ENCODE measurements around the gene PDE7B.

PDE7B gene

DNA sequence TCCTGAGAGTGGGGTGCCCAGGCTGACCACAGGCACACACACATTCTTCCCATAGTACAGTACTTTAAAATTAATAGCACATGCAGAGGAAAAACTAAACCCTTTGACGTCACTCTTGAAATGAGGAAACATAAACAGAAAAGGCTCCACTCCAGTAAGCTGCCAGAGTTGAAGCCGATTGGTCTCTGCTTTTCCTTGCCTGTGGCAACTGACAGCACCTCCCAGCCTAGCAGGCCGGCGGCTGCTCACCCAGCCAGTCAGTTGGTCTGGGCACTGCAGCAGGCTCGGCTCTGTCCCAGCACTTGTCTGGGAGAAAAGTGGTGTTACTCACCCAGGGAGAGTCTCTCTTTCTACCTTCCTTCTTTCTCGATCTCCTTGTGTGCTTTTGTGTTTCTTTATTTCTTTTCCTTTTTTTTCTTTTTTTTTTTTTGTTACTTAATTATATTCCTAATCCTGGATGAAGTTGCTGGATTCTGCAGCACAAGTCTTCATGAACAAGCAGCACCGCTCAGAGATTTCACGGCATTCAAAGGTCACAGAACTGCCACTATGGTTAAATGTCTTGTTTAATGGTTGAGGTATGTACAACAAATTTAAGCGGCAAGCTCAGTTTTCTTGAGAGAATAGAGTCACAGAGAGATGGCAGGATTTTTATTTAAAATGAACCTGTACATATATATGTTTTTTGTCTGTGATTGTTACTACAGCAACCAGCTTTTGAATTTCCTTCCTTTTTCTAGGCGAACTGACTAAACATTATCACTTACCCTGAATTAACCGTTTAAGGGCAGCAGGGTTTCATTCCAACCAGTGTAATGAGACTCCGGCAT is at the start of gene PDE7B:
Gene PDE7B (plus strand): TSS at position 260 of the 830 bp plus-strand sequence.
- DNase-seq (peak; percentile 58), ATAC-seq (peak; percentile 91)

DNA sequence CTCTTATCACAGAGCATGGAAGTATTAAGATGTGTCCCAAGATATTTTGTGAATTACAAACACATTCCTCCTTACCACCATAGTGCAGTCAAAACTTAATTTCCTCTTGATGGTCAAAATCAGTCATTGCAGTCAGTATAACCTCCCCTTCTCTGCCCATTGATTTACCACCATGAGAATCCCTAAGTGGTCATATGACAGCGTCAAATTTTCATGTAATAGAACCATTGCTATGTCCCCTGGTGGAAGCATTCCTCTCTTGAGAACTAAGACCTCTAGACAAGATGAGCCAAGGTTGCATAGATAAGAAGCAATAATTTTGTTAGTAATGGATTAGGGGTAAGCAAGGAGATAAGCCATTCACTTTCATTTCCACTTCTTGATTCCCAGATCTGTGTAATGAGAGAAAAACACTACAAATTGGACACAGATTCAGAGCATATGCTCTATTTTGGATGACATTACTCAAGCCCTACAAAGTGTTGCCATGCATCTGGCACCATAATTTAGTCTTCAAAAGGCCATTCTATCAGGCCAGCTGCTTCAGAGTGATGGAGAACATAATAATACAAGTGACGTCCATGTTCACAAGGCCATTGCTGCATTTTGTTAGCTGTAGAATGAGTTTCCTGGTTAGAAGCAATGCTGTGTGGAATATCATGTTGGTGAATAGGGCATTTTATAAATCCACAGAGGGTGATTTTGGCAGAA is 49.6 kb upstream of the PDE7B start:
- ATAC-seq (no peak), DNase-seq (no peak)

DNA sequence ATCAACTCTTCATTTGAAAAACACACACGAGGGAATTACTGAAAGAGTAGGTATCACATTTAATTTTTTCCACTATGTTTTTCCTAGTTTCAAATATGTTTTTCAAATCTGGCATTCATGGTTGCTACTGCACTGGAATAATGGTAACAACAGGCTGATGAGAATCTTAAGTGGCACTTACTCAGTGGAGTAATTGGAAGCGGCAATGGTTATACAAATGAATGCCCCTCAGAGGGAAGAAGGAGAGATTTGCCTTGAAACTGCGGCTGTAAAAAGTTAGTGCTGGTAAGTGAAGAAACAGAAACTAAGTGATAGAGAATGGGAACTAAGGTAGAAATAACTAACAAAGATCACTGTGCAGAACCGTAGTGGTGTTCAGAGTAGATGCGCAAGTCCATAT is 41.0 kb upstream of the PDE7B start:
- no peak for ATAC-seq
- no peak for DNase-seq

DNA sequence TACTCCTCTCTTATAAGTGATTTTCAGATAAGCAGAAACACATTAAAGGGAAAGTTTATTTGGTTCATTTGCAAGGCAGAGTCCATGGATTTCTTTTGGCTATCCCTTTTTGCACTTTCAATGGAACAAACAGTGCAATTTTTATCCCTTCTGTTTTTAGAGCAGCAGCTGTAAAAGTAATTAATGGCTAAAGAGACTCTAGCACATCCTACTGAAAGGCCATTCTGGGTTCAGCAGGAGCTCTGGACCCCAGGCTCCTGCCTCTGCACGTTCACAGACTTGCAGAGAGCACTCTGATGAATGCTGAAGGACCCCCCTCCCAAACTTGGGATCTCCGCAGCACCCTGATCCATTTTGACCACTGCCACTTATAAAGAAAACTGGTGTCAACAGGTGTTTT is 40.3 kb upstream of the PDE7B start:
- no peak for DNase-seq
- ATAC-seq, result no peak

DNA sequence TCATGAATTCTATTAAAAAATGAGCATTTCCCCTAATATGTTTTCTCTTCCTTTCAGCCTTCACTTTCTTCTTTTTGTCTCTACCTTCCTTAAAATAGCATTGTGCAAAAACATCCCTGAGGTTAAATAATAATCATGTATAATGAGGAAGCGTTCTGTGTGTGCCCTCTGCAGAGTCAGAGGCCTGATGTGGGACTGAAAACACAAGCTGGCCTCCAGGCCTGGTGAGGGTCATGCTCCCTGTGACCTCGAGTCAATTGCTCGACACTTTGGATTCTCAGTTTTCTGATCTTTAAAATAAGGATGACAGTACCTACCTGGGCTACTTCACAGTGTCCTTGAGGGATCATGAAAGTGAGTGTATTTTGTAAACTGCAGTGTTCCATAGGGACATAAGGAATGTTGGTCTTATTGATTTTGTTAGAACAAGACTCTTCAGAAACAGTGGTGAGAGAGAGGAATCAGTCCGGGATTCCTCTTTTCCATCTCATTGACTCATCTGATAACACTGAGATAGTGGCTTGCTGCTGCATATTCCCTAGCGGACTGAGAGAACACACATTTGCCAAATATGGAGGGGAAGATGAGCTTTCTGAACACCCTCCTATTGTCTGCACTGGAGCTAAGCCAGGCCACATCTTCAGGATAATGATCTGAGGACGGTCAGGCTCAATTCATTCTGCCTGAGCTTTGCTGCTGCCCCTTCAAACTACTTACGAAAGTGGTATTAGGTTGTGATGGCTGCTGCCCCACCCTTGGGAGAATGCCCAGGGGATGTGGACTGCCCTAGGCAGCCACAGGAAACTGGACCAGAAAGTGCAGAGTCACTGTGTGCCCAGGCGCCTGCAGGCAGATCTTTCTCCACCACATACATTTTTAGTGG is 39.6 kb upstream of the PDE7B start:
- DNase-seq, result no peak
- no peak for ATAC-seq

DNA sequence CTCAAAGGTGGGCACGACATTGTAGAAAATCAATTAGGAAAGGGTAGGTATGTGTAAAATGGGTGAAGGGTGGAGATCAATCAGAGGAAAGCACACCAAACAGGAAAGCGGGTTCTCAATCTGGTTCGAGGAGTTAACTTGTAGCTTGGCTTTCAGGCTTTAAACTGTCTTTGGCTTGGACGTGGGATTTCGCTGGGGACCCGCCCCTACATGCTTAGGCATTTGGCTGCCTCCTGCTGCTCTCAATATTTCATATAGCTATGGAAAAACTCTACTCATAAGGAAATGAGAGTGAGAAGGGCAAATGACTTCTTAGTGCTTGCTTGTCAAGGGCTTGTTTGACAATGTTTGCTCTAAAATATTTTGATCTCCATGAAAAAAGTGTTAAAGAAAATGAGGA is 38.1 kb upstream of the PDE7B start:
- ATAC-seq, result no peak
- DNase-seq, result no peak

DNA sequence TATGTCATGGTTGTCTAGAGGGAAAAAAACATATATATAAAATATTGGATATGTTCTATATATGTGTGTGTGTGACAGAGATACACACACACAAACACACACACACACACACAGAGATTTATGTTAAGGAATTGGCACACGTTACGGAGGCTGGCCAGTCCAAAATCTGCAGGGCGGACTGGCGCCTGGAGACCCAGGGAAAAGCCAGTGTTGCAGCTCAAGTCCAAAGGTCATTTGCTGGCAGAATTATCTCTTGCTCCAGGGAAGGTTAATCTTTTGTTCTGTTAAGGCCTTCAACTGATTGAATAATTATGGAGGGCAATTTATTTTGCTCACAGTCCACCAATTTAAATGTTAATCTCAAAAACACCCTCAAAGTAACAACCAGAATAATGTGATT is 37.5 kb upstream of the PDE7B start:
- ATAC-seq (no peak), DNase-seq (no peak)

DNA sequence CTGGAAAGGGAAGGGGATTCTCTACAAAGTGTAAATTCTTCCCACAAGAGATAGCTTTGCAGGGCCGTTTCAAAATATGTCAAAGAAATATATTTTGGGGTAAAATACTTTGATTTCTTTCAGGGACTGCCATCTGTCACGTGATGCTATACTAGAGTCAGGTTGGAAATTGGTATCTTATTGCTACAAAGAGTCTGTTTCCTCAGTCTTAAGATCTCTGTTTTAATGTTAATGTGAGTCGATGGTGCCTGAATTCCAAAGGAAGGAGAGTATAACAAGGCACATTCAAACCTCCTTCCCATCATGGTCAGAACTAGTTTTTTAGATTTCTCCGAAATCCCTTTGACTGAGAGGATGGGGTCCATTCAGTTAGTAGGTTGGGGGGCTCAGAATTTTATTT is 36.3 kb upstream of the PDE7B start:
- ATAC-seq (no peak), DNase-seq (no peak)

DNA sequence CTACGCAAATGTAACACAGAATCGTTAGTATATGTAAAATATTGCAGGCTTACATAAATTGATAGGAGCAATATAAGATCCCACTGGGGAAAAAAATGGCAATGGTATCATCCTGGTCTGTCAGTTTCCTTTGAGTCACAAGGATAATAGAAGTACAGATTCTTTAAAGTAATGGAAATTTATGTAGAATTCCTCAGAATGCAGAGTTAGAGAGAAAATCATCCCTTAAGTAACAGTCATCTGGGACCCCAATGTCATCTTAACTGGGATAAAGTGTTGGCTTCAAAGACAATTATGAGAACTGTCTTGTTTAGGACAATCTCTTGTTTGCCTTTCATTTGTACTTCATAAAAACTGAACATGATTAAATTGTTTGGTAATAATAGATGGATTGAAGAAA is 34.5 kb upstream of the PDE7B start:
- ATAC-seq, result no peak
- DNase-seq, result no peak

DNA sequence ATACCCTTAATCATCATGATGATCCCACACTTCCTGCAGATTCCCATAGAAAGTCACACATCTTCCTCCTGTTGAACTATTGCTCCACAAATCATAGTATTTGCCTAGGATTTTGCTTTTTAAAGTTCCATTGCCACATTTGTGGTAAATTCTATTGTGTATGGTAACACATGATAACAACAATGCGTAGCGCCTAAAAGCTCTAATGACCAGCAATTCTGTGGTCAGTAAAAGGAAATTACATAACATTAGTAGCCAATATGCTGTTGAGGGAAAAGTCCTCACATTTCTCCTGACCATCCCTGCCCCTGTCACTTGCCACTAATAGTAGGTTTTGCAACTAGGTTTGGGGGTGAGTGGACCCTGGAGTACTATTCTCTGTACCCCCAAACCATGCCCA is 31.8 kb upstream of the PDE7B start:
- DNase-seq, result no peak

DNA sequence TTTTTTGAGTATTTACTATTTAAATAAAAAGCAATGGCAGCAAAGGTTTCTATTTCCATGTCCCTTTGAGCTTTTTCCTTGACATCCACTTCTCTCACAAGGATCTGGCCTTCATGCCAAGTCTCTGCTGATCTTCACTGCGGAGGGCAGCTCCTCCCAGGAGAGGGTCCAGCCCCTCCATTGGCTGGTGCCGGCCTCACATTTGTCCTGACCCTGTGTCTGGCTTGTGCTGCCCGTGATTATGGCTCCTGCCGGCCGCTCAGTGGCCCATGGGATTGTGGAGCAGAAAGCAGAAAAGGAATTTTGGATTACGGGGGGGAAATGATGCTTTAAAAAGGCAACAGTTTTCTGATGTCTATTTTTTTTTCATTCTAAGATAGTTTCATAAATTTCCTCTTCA is 31.2 kb upstream of the PDE7B start:
- ATAC-seq, result no peak
- no peak for DNase-seq

More for the DNA sequence above, 31.8 kb upstream of the PDE7B start:
- ATAC-seq, result no peak

DNA sequence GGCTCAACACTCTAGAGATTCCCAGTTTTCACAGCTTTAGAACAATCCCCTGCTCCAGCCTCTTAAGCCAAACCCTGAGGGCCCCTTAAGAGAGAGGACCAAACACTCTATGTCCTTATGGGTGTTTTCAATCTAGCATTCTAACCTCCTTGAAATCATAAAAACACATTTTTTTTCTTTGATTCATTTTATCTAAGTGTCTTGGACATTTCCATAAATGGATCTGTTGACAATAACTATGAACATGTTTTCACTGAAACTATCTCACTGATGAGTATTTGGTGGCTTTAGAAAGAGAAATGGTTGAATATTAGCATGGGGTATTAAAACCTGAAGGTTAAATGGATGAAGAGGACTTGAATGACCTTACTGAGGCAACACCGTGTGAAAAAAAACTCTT is 27.6 kb upstream of the PDE7B start:
- ATAC-seq (no peak), DNase-seq (no peak)

DNA sequence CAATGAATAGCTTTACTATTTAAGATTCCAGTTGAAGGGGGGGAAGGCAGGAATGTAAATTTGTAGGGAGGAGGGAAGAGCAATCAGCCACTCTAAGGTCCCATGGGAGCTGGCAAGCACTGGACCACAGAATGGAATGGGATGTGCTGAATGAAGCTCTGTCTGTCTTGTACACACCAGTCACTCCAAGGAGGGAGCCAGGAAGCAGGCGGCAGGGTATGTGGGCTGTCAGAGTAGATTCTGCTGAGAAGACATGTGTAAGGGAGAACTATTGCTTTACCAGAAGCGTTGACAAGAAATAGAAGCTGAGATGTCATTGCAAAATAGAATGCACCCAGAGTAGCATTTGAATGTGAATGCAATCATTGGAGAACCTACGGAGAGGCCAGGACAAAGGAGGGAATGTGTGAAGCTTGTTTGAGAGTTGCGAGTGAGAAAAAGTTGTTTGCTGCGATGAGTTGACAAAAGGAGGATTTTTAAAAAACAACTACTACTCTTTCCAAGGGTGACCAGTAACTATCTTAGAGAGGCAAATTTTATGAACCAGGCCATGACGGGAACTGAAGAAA is 25.2 kb upstream of the PDE7B start:
- ATAC-seq (no peak), DNase-seq (no peak)

DNA sequence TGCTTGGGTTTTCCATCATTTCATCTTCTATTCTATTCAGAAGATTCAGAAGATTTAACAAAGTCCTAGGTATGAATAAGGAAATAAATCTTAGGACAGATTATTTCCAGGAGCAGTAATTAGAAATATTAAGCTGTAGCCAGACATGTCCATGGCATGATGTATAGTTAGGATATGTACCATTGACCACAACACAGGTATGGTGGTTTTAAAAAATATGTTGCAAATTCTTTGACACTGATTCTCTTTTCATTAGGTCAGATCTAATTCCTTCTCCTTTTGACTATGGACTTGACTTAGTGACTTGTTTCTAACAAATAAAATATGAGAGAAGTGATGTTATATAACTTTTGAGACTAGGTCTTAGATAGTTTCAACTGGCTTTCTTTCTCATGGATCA is 23.5 kb upstream of the PDE7B start:
- ATAC-seq, result no peak
- no peak for DNase-seq

DNA sequence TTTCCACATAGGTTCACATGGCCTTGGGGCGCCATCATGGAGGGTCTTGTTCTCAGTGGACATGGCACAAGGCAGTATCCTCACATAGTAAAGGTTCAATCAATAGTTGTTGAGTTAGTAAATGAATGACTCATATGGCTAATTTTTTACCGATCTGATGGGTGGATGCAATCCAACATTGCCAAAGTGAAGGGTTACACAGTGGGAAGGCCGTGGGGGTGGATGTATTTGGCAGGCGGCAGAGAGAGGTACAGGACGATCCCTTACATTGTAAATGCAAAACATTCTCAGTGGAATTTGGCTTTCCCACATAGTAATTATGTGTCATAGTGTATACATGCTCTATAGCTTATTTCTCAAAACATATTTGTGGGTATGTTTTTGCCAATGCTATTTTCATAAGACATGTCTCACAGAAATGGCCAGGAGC is 21.0 kb upstream of the PDE7B start:
- no peak for ATAC-seq
- no peak for DNase-seq

DNA sequence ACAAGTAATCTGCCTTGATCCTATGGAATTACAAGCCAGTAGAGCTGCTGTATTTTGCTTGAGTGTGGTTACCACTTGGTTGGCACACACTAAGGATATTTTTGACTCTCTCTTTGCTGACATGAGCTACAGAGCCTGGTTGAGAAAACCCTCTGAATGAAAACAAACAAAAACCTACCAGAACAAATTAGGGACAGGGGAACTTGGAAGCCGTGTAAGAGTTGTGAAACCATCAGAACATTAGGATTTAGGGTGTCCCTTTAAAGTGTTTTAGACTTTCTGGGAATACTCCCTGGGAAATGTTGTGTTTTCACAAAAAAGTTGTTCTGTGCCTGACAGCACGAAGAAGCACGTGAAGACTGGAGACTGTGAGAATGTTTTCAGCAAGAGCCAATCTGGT is 20.5 kb upstream of the PDE7B start:
- no peak for DNase-seq
- ATAC-seq, result no peak

DNA sequence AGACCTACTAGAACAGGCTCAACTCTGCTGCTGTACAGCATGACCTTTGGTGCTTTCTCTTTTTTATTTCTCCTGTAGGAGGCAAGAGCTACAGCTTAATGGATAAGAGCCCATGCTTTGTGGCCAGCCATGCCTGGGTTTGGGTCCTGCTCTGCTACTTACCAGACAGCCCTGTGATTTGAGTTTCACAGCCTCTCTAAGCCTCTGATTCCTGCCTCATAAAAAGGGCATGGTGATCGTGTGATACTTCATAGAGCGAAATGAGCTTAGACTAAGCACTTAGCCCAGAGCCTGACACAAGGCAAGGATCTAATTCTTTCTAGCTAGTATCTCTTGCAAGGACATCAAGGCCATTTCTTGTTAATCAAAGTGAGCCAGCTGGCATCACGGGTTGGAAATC is 19.3 kb upstream of the PDE7B start:
- no peak for ATAC-seq
- no peak for DNase-seq

DNA sequence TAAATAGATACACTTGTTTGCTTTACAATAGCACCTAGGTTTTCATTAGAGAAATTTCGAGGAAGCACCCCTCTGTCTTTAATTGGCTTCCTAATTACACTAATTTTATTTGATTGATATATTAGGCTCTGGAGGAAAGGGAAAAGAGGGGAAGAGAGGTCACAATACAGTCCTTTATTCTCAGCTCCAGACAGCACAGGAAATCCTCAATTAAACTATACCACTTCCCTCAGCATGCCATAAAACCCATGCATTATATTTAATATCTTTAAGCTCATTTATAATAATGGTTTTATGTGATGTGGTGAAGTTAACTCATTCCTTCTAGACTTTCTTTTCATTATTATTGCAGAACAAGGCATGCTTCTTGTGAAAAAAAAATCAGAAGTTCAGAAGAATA is 17.7 kb upstream of the PDE7B start:
- no peak for ATAC-seq
- no peak for DNase-seq

DNA sequence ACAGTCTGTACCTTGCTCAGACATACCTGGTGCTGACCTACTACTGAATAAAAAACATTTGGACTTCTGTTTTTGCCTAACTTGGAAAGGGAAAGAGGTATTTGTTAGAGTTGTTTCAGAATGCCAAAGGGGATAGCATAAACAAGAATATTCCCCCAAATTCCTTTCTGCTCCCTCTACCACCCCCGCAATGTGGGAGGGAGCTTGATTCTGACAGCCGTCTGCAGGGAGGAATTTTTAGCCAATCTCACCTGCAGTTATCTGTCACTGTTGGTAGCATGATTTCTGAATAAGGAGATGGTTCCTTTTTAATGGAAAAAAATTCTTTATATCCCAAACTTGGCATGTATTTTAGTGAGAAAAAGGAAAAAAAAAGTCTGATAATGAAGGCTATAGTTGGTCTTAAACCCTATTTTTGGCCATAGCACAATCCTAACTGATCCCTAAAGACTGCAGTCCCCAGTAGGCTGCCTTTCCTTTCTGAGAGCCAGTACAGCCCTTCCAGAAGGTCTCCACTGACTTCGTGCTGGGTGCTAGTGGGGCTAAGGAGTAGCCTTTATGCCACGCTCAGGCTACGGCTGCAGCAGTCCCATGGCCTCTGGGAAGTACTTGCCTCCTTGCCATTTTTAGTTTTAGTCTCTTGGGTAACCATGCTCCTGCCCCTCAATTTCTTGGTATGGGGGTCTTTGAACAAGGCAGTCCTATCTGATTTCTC is 13.6 kb upstream of the PDE7B start:
- DNase-seq (no peak), ATAC-seq (no peak)

DNA sequence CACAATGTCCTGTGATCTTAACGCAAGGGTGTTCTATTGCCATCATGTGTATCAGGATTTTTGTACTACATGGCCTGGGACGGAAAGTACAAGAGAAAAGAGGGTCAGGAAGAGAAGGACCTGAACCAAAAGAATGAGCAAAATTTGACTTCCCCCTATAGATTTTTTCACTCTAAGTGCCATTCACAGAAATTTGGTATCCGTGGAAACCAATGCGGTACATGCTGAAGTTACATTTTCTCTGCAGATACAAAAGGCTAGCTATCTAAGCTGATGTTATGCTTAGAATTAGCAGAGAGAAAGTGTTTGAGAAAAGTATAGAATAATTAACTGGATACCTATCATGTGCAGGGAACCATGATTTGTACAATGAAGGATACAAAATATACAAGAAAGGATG is 12.4 kb upstream of the PDE7B start:
- DNase-seq (no peak), ATAC-seq (no peak)

DNA sequence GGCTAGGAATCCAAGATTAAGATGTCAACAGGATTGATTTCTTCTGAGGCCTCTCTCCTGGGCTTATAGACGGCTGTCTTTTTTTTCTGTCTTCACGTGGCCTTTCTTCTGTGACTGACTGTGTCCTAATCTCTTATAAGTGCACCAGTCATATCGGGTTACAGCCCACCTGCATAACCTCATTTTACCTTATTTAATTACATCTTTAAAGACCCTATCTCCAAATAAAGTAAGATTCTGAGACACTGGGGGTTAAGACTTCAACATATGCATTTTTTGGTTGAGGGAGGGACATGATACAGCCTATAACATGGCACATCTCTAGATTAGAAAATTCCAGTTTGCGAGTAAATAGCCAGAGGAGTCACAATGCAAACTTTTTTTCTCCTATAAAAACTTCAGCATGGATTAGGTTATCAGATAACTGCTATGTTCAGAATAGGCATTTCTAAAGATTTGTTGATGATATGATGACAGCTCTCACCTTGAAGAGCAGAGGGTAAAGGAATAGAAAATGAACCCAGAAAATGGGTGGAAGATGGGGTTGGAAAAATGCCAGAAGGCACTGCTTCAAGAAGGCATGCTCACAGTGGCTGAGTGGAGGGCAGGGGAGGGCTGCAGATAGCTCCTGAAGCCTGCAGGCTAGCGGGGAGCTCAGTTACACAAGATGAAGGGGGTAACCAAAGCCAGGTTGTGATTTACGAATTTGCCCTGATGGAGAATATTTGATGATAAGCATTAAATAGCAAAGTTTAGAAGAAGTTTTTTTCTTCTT is 8.7 kb upstream of the PDE7B start:
- DNase-seq (no peak), ATAC-seq (no peak)

All from stimulated activated naive CD8-positive, alpha-beta T cell treated with anti-CD3 and anti-CD28 coated beads, Interleukin-15, Interleukin-2, amounts not matched to agents 100 U/mL and 50 U/mL, for 24 hours (primary cell).